GM12878 (cell line): ENCODE results near the gene MAP4. TPM values are rescaled to one million over a fixed set of nuclear protein-coding genes. Genes with fewer than 3 reads are reported as not detected.

Experiments
- ATAC-seq: fragments of 200-7000 bp; cut with Tn5 transposase; 3 replicates; pipeline ENCODE4 v1.9.1; 2020; ENCODE audit warnings: mild to moderate bottlenecking, moderate library complexity
- BruUV-seq: library from RNA; stranded (reverse); fragments of 400-500 nt; replicated peaks from 2 replicates; lab custom pipeline; 2021; lab: Mats Ljungman, UMichigan
- CTCF ChIA-PET: fragments of 300-600 bp; sonication (Branson Sonifier 250); formaldehyde crosslinking; extraction: SDS; loops from one replicate; lab custom pipeline; 2021; ENCODE audit warnings: inconsistent platforms; lab: Yijun Ruan, JAX
- POLR2A ChIA-PET: fragments of 350-600 bp; formaldehyde crosslinking; extraction: SDS; loops from one replicate; lab custom pipeline; 2021; ENCODE audit warnings: inconsistent platforms; lab: Charles Lee
- RAD21 ChIA-PET: fragments of 300-600 bp; sonication (Branson Sonifier 250); formaldehyde crosslinking; loops from one replicate; lab custom pipeline; 2023; ENCODE audit warnings: antibody characterized with exemption; ENCODE audit not compliant: unreplicated experiment; lab: Charles Lee
- SMC1A ChIA-PET: fragments of 300-600 bp; sonication (Branson Sonifier 250); formaldehyde crosslinking; loops from one replicate; lab custom pipeline; 2023; ENCODE audit not compliant: unreplicated experiment, uncharacterized antibody; lab: Charles Lee
- DNase-seq: peaks from one replicate; pipeline ENCODE4 v3.0.0-alpha.2; 2011; ENCODE audit warnings: low read depth, low spot score
- FAIRE-seq: peaks from 3 replicates; lab custom pipeline; 2011; peaks lifted over from hg19 to GRCh38; lab: Jason Lieb, UNC
- H2AFZ ChIP-seq: 2 replicates; pipeline ENCODE4 v1.6.0; 2011; ENCODE audit warnings: low read depth, low read length, control low read depth; ENCODE audit not compliant: control insufficient read depth
- H3K27ac ChIP-seq: 2 replicates; pipeline ENCODE4 v1.5.1; 2011; ENCODE audit warnings: control low read depth; ENCODE audit not compliant: control insufficient read depth, insufficient read depth
- H3K27me3 ChIP-seq, 2 experiments: replicated peaks in 1 of 2; 2 replicates each; pipeline versions ENCODE4 v1.6.0 to v1.6.1; 2011; ENCODE audit warnings: low read length in 1 of 2; ENCODE audit not compliant: control insufficient read depth in 2 of 2, insufficient read depth in 2 of 2
- H3K36me3 ChIP-seq, 2 experiments: 2 replicates each; pipeline ENCODE4 v1.5.1; 2011; ENCODE audit warnings: low read length in 1 of 2; ENCODE audit not compliant: control insufficient read depth in 2 of 2, insufficient read depth in 2 of 2
- H3K4me1 ChIP-seq: 2 replicates; pipeline ENCODE4 v1.6.1; 2011; ENCODE audit warnings: mild to moderate bottlenecking, low read length, moderate library complexity, mixed read lengths; ENCODE audit not compliant: control insufficient read depth, insufficient read depth
- H3K4me2 ChIP-seq: 2 replicates; pipeline ENCODE4 v1.6.0; 2011; ENCODE audit warnings: control low read depth; ENCODE audit not compliant: control insufficient read depth, insufficient read depth
- H3K4me3 ChIP-seq: fragments of 200-600 bp; sonication (generic); 2 replicates; pipeline ENCODE4 v1.5.1; 2016
- H3K79me2 ChIP-seq: 2 replicates; pipeline ENCODE4 v1.6.0; 2011; ENCODE audit warnings: low read length; ENCODE audit not compliant: control insufficient read depth, insufficient read depth
- H3K9ac ChIP-seq: 2 replicates; pipeline ENCODE4 v1.8.0; 2011; ENCODE audit warnings: low read length, control low read depth, mixed read lengths; ENCODE audit not compliant: control insufficient read depth, insufficient read depth
- H3K9me3 ChIP-seq: replicated peaks from 3 replicates; pipeline ENCODE4 v1.5.1; 2011; ENCODE audit warnings: mild to moderate bottlenecking, low read length; ENCODE audit not compliant: control insufficient read depth, insufficient read depth
- H4K20me1 ChIP-seq: 2 replicates; pipeline ENCODE4 v1.6.0; 2011; ENCODE audit not compliant: control insufficient read depth, insufficient read depth
- CBX3 ChIP-seq: fragments of 200-600 bp; sonication (generic); IDR thresholded peaks from 2 replicates; pipeline ENCODE4 v1.6.1; 2016; ENCODE audit warnings: low read depth, borderline replicate concordance
- CBX5 ChIP-seq: sonication (generic); IDR thresholded peaks from 2 replicates; pipeline ENCODE4 v1.6.1; 2016; ENCODE audit warnings: low read depth, moderate library complexity, mild to moderate bottlenecking, inconsistent platforms
- CREM ChIP-seq: IDR thresholded peaks from 2 replicates; pipeline ENCODE4 v1.6.1; 2014; ENCODE audit warnings: antibody characterized with exemption, low read depth
- EZH2 ChIP-seq: IDR thresholded peaks from 2 replicates; pipeline ENCODE4 v1.6.1; 2012; ENCODE audit warnings: low read depth, mild to moderate bottlenecking, control low read depth, inconsistent platforms, low read length, borderline replicate concordance; ENCODE audit not compliant: control insufficient read depth
- IKZF1 ChIP-seq: fragments of 450-650 bp; conservative IDR thresholded peaks from 2 replicates; pipeline ENCODE4 v1.6.1; 2017; ENCODE audit warnings: antibody characterized with exemption, mild to moderate bottlenecking
- KLF5 ChIP-seq: fragments of 450-650 bp; IDR thresholded peaks from 2 replicates; pipeline ENCODE4 v1.6.1; 2014; ENCODE audit warnings: mild to moderate bottlenecking; ENCODE audit not compliant: partially characterized antibody
- MYB ChIP-seq: fragments of 150-350 bp; IDR thresholded peaks from 2 replicates; pipeline ENCODE4 v1.6.1; 2014; ENCODE audit warnings: mild to moderate bottlenecking, low read depth, low read length, borderline replicate concordance
- NBN ChIP-seq: fragments of 450-650 bp; IDR thresholded peaks from 2 replicates; pipeline ENCODE4 v1.6.1; 2016
- POU2F2 ChIP-seq: IDR thresholded peaks from 3 replicates; pipeline ENCODE4 v1.6.1; 2011; ENCODE audit warnings: low read depth, mild to moderate bottlenecking, low read length, borderline replicate concordance
- RFX5 ChIP-seq: IDR thresholded peaks from 2 replicates; pipeline ENCODE4 v1.6.1; 2011; ENCODE audit warnings: low read depth, low read length, improper control_type of control experiment
- TCF3 ChIP-seq: IDR thresholded peaks from 2 replicates; pipeline ENCODE4 v1.6.1; 2012; ENCODE audit warnings: low read depth, mild to moderate bottlenecking, low read length, borderline replicate concordance; ENCODE audit not compliant: insufficient read depth
- ZNF24 ChIP-seq: fragments of 450-650 bp; IDR thresholded peaks from 2 replicates; pipeline ENCODE4 v1.6.1; 2017; ENCODE audit warnings: antibody characterized with exemption, mild to moderate bottlenecking
- ZZZ3 ChIP-seq: IDR thresholded peaks from 2 replicates; pipeline ENCODE4 v1.6.1; 2011; ENCODE audit warnings: low read depth; ENCODE audit not compliant: control insufficient read depth, insufficient read length
- WGBS: methylation state at CpG from one replicate; pipeline ENCODE4 v1.1.6; 2016; ENCODE audit warnings: low lambda C conversion rate; ENCODE audit not compliant: insufficient replicate concordance, insufficient coverage; ENCODE audit errors: missing lambda C conversion rate; 5-methylcytosine and 5-hydroxymethylcytosine counted together
- in situ Hi-C: fragments of 300-500 bp; cut with MboI; formaldehyde crosslinking; loops from 9 replicates; pipeline ENCODE4 v1.14.3; 2018; ENCODE audit warnings: mixed read lengths
- intact Hi-C: fragments of 100-400 bp; cut with micrococcal nuclease; formaldehyde crosslinking; loops from one replicate; pipeline ENCODE4 v1.14.2; 2022; ENCODE audit not compliant: unreplicated experiment
- polyA plus RNA-seq, 11 experiments: library from polyadenylated mRNA; depleted of rRNA in 4 of 11; unstranded in 6 of 11; stranded (reverse) in 5 of 11; fragments of >200 nt; fragmentation: Nextera tagmentation in 4 of 11; fragmentation: Illumina TruSeq in 1 of 11; extraction: Ambion mirVana in 4 of 11; extraction: Trizol in 1 of 11; gene quantifications; 1 replicate in 1 of 11; 2 replicates in 10 of 11; pipeline versions ENCODE4 v1.2.1 to v1.2.3, GENCODE V29; 2011 to 2016; ENCODE audit warnings: inconsistent platforms in 2 of 11, missing spikeins in 2 of 11, low read depth in 1 of 11
- total RNA-seq, 4 experiments: library from RNA; depleted of rRNA in 3 of 4; stranded (reverse); fragments of >200 nt in 3 of 4; fragmentation: Illumina TruSeq in 1 of 4; extraction: Trizol in 1 of 4; gene quantifications; 2 replicates each; pipeline versions ENCODE4 v1.2.1 to v1.2.3, GENCODE V29; 2013 to 2021
- TF ChIP-seq, protein P1 (sequence below): IDR thresholded peaks from 2 replicates; pipeline ENCODE4 v1.6.1; 2012; ENCODE audit warnings: low read depth, low read length, improper control_type of control experiment
- TF ChIP-seq, protein P2 (sequence below): fragments of 450-650 bp; conservative IDR thresholded peaks from 2 replicates; pipeline ENCODE4 v1.6.1; 2017; ENCODE audit warnings: mild to moderate bottlenecking, moderate library complexity
- TF ChIP-seq, protein P3 (sequence below): fragments of 450-650 bp; IDR thresholded peaks from 2 replicates; pipeline ENCODE4 v1.6.1; 2016; ENCODE audit warnings: mild to moderate bottlenecking
- TF ChIP-seq, protein P4 (sequence below): fragments of 450-650 bp; IDR thresholded peaks from 2 replicates; pipeline ENCODE4 v1.6.1; 2017; ENCODE audit warnings: mild to moderate bottlenecking

Gene MAP4
- total and polyA plus RNA-seq, 10 of the 15 experiments (the other 5 are each of a cell fraction or from before 2014, with no cell fraction given), result 22.2 to 145 (median 47.2) TPM

DNA sequence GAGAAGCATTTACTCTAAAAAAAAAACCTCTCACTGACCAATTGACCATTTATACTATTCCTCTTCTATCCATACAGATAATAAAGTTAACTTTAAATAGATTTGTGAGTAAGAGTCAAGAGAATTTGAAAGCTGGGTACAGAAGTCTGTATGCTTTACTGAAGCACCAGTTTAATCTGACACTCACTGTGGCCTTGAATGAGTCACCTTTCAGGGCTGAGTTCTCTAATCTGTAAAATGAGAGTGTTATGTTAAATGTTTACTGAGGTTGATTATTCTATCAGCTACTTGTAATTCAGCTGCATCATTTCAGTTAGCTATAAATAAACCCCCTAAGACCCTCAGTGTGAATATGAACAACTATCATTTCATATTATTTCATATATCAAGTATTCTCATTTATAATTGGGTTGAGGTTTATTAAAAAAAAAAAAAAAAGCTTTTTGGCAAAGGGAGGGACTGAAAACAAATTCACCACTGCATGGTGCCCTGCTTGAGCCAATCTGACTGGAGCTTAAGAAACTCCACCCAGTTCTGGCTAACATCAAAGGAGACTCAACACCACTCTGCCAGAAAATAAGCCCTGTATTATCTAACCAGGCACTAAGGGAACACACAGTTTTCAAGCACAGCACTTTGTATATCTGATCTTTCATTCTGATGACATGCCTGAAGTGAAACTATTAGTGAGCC is 2.8 kb downstream of the MAP4 start (continued):
- TF ChIP-seq, protein P1, sequence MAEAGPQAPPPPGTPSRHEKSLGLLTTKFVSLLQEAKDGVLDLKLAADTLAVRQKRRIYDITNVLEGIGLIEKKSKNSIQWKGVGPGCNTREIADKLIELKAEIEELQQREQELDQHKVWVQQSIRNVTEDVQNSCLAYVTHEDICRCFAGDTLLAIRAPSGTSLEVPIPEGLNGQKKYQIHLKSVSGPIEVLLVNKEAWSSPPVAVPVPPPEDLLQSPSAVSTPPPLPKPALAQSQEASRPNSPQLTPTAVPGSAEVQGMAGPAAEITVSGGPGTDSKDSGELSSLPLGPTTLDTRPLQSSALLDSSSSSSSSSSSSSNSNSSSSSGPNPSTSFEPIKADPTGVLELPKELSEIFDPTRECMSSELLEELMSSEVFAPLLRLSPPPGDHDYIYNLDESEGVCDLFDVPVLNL, result no peak
- no peak for TF ChIP-seq KLF5
- TF ChIP-seq CBX3, result no peak
- no peak for TF ChIP-seq POU2F2
- no peak for TF ChIP-seq ZNF24
- no peak for TF ChIP-seq CREM
- TF ChIP-seq NBN, result no peak

DNA sequence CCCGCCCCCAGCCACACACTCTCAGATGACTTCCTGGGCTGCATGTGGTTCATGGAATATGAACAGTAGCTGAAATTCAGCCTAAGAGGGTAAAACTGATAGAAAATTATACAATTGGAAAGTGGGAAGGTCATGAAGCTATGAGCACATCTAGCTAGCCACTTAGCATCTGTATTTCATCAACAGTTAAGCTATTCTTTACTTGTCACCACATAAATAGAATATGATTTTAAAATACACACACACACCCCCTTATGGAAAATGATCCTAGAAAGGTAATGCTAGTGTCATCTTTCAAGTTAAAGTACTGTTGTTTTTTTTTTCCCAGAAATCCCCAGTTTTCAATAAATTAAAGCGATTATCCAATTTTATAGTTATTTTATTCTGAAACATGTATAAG is 3.6 kb downstream of the MAP4 start:
- no peaks in the 10 kb centered on the region for H3K9me3 ChIP-seq
- no peaks in the 10 kb centered on the region for H3K4me1 ChIP-seq
- no peak overlapping the region for H2AFZ ChIP-seq
- H3K9ac ChIP-seq, result no peak overlapping the region
- ATAC-seq, result no peak
- no peak for DNase-seq
- H3K27me3 ChIP-seq, result no peaks in the 10 kb centered on the region
- no peaks in the 10 kb centered on the region for H4K20me1 ChIP-seq
- ChIA-PET SMC1A (interaction anchor here (0.6 to 1.3 kb wide), 5 partner anchors 10 to 75 kb away, joined by 3 to 6 read pairs (median 3); no protein-coding TSS in a partner anchor), RAD21 (interaction anchor here (1.1 to 1.5 kb wide), 3 partner anchors 10 to 23 kb away, joined by 4 to 5 read pairs (median 4); no protein-coding TSS in a partner anchor), CTCF (interaction anchor here (1.2 to 3.0 kb wide), 5 partner anchors 11 to 139 kb away, joined by 4 to 10 read pairs (median 5); no protein-coding TSS in a partner anchor), POLR2A (interaction anchor here (1.4 kb wide), 1 partner anchor 11 kb away, joined by 5 read pairs; no protein-coding TSS in a partner anchor)
- WGBS, result 97% methylated on average over 2 of the region's 2 CpGs
- intact Hi-C loops (no loop called here), in situ Hi-C loops (no loop called here)
- H3K4me2 ChIP-seq, result no peak overlapping the region
- FAIRE-seq, result no peak
- H3K79me2 ChIP-seq, result peaks cover 26% of the 10 kb centered on the region
- no peak overlapping the region for H3K4me3 ChIP-seq
- H3K36me3 ChIP-seq, result peaks cover 0 to 1% of the 10 kb centered on the region in 2 experiments; a peak in 2 of 4 replicates
- H3K27ac ChIP-seq, result no peak overlapping the region
- BruUV-seq, result no TSS peak
- TF ChIP-seq IKZF1 (no peak), CBX5 (no peak), MYB (no peak), EZH2 (no peak), TCF3 (no peak), ZZZ3 (no peak), RFX5 (no peak)
- TF ChIP-seq, protein P2, sequence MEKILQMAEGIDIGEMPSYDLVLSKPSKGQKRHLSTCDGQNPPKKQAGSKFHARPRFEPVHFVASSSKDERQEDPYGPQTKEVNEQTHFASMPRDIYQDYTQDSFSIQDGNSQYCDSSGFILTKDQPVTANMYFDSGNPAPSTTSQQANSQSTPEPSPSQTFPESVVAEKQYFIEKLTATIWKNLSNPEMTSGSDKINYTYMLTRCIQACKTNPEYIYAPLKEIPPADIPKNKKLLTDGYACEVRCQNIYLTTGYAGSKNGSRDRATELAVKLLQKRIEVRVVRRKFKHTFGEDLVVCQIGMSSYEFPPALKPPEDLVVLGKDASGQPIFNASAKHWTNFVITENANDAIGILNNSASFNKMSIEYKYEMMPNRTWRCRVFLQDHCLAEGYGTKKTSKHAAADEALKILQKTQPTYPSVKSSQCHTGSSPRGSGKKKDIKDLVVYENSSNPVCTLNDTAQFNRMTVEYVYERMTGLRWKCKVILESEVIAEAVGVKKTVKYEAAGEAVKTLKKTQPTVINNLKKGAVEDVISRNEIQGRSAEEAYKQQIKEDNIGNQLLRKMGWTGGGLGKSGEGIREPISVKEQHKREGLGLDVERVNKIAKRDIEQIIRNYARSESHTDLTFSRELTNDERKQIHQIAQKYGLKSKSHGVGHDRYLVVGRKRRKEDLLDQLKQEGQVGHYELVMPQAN, result no peak
- TF ChIP-seq, protein P3, sequence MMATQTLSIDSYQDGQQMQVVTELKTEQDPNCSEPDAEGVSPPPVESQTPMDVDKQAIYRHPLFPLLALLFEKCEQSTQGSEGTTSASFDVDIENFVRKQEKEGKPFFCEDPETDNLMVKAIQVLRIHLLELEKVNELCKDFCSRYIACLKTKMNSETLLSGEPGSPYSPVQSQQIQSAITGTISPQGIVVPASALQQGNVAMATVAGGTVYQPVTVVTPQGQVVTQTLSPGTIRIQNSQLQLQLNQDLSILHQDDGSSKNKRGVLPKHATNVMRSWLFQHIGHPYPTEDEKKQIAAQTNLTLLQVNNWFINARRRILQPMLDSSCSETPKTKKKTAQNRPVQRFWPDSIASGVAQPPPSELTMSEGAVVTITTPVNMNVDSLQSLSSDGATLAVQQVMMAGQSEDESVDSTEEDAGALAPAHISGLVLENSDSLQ, result no peak
- TF ChIP-seq, protein P4, sequence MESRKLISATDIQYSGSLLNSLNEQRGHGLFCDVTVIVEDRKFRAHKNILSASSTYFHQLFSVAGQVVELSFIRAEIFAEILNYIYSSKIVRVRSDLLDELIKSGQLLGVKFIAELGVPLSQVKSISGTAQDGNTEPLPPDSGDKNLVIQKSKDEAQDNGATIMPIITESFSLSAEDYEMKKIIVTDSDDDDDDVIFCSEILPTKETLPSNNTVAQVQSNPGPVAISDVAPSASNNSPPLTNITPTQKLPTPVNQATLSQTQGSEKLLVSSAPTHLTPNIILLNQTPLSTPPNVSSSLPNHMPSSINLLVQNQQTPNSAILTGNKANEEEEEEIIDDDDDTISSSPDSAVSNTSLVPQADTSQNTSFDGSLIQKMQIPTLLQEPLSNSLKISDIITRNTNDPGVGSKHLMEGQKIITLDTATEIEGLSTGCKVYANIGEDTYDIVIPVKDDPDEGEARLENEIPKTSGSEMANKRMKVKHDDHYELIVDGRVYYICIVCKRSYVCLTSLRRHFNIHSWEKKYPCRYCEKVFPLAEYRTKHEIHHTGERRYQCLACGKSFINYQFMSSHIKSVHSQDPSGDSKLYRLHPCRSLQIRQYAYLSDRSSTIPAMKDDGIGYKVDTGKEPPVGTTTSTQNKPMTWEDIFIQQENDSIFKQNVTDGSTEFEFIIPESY, result no peak
